Endodermal cell (in vitro differentiated cells): ENCODE measurements around the gene KLHDC9. TPM values are rescaled to one million over a fixed set of nuclear protein-coding genes. Genes with fewer than 3 reads are reported as not detected.

Experiments
- DNase-seq: peaks from one replicate; pipeline ENCODE4 v3.0.0-alpha.2; 2017
- H3K27ac ChIP-seq: 2 replicates; pipeline ENCODE4 v1.5.1; 2013; ENCODE audit warnings: mild to moderate bottlenecking, low read depth, low read length, moderate library complexity
- H3K27me3 ChIP-seq: 2 replicates; pipeline ENCODE4 v1.6.1; 2013; ENCODE audit warnings: mild to moderate bottlenecking, low read length, moderate library complexity; ENCODE audit not compliant: insufficient read depth, control insufficient read depth, poor library complexity, severe bottlenecking
- H3K36me3 ChIP-seq: 2 replicates; pipeline ENCODE4 v1.7.0; 2013; ENCODE audit warnings: mild to moderate bottlenecking, low read length, moderate library complexity; ENCODE audit not compliant: control insufficient read depth, insufficient read depth
- H3K4me1 ChIP-seq: one replicate; pipeline ENCODE4 v1.7.0; 2013; ENCODE audit warnings: low read length; ENCODE audit not compliant: control insufficient read depth, insufficient read depth
- H3K4me3 ChIP-seq: 2 replicates; pipeline ENCODE4 v1.5.1; 2013; ENCODE audit warnings: mild to moderate bottlenecking, low read length, moderate library complexity
- H3K9ac ChIP-seq: 2 replicates; pipeline ENCODE4 v1.6.1; 2013; ENCODE audit warnings: mild to moderate bottlenecking, low read length, moderate library complexity; ENCODE audit not compliant: poor library complexity, severe bottlenecking; ENCODE audit errors: extremely low read depth
- H3K9me3 ChIP-seq: 2 replicates; pipeline ENCODE4 v1.6.1; 2013; ENCODE audit warnings: mild to moderate bottlenecking, low read length, moderate library complexity; ENCODE audit not compliant: control insufficient read depth
- H3K27ac Mint-ChIP-seq: 2 replicates; pipeline ENCODE4 v1.8.0; 2020; ENCODE audit warnings: mixed read lengths
- H3K27me3 Mint-ChIP-seq: 2 replicates; pipeline ENCODE4 v1.8.0; 2021; ENCODE audit warnings: mild to moderate bottlenecking, mixed read lengths; ENCODE audit not compliant: insufficient read depth
- H3K36me3 Mint-ChIP-seq: 2 replicates; pipeline ENCODE4 v1.8.0; 2020; ENCODE audit warnings: low read depth, mixed read lengths
- H3K4me1 Mint-ChIP-seq: 2 replicates; pipeline ENCODE4 v1.8.0; 2020; ENCODE audit warnings: mixed read lengths
- H3K4me3 Mint-ChIP-seq: 2 replicates; pipeline ENCODE4 v1.8.0; 2020; ENCODE audit warnings: mild to moderate bottlenecking, moderate library complexity, mixed read lengths
- H3K9me3 Mint-ChIP-seq: 2 replicates; pipeline ENCODE4 v1.8.0; 2020; ENCODE audit warnings: mild to moderate bottlenecking, mixed read lengths
- WGBS, 2 experiments: methylation state at CpG; one replicate each; pipeline versions ENCODE4 v1.1.5 to v1.1.7; 2013; ENCODE audit warnings: missing lambda C conversion rate in 2 of 2, mixed read lengths in 1 of 2; ENCODE audit not compliant: insufficient coverage in 1 of 2, insufficient read length in 1 of 2; 5-methylcytosine and 5-hydroxymethylcytosine counted together
- total RNA-seq, 2 donors: library from RNA; stranded (reverse); fragmentation: NEBNext Ultra II Directional in 1 of 2; extraction: Animal tissue kit (Norgen Biotek cat#: 25700) in 1 of 2; gene quantifications; 2 replicates in 1 of 2; 3 replicates in 1 of 2; pipeline ENCODE4 v1.2.1, GENCODE V29; 2021
- TF ChIP-seq, protein P1 (sequence below): fragments of 200-600 bp; sonication (generic); conservative IDR thresholded peaks from 2 replicates; pipeline ENCODE4 v1.5.0; 2021; ENCODE audit warnings: antibody characterized with exemption, mild to moderate bottlenecking

KLHDC9 gene
- total RNA-seq, 2 donors from 2014 or later, result 14.6 to 25.4 TPM

DNA sequence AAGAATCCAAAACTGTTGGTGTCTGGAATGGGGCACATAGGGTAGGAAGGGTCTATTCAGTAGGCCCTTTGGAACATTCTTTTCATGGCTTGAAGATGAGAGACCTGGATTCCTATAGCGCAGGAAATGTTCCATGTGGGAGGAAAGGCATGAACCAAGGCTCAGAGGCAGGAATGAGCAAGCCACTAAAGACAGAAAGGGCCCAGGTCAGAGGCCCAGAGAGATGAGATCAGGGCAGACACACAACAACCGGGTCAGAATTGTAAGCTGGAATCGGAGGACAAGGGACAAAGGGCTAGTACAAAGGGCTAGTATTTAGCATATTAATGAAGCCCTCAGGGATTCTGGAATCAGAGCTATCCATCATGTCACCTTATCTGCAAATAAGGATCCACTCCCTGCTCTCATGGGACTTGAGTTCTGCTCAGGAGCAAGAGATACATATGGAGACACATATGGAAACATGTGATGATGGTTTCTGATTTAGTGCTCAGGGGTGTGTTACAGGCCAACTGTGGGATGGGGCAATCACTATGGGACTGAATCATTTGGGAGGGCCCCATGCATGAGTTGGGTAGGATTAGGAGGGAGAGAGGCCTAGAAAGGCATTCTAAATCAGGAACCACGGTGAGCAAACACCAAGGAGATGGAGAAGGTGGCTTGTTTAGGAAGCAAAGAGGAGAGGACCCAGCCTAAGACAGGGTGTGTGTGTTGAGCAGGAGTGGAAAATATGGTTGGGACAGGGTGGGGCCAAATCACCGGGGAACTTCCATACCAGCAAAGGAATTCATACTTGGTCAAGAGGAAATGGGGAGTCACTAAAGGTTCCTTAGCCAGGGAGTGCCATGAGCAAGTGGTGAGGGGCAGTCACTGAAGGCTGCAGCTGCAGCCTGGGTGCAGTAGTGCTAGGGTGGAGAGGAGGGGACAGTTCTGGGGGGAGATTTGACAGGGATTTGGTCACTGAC, 17.4 kb upstream of the KLHDC9 start:
- Histone ChIP-seq H3K27me3 (no peaks in the 10 kb centered on the region), H3K9ac (no peak overlapping the region), H3K27ac (peak overlapping the region; percentile 67), H3K4me3 (no peak overlapping the region), H3K9me3 (no peaks in the 10 kb centered on the region), H3K36me3 (no peaks in the 10 kb centered on the region), H3K4me1 (peaks cover 6% of the 10 kb centered on the region)
- Mint-ChIP-seq H3K36me3 (no peaks in the 10 kb centered on the region), H3K27me3 (peaks cover 3% of the 10 kb centered on the region), H3K27ac (no peak overlapping the region), H3K4me1 (peaks cover 23% of the 10 kb centered on the region), H3K9me3 (no peaks in the 10 kb centered on the region), H3K4me3 (no peak overlapping the region)
- DNase-seq, result no peak
- WGBS, 2 experiments, result 72 to 84% methylated on average over 5 of the region's 5 CpGs
- TF ChIP-seq, protein P1, sequence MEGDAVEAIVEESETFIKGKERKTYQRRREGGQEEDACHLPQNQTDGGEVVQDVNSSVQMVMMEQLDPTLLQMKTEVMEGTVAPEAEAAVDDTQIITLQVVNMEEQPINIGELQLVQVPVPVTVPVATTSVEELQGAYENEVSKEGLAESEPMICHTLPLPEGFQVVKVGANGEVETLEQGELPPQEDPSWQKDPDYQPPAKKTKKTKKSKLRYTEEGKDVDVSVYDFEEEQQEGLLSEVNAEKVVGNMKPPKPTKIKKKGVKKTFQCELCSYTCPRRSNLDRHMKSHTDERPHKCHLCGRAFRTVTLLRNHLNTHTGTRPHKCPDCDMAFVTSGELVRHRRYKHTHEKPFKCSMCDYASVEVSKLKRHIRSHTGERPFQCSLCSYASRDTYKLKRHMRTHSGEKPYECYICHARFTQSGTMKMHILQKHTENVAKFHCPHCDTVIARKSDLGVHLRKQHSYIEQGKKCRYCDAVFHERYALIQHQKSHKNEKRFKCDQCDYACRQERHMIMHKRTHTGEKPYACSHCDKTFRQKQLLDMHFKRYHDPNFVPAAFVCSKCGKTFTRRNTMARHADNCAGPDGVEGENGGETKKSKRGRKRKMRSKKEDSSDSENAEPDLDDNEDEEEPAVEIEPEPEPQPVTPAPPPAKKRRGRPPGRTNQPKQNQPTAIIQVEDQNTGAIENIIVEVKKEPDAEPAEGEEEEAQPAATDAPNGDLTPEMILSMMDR, result no peak

DNA sequence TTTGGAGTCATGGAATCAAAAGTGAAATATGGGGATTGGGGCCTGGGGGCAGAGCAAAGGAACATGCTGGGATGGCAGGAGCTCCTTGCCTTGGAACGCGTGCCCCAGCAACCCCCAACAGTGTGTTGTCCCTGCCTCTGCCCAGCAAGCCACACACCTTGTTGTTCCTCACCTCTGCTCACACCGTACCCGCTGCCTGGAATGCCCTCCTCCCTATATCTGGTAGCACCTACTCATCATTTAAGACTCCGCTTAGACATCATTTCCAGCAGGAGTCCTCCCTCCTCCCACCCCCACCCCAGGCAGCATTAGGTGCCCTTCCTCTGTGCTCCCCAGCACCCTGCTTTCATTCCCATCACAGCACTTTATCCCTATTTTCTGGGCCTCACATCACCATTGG, 16.6 kb upstream of the KLHDC9 start:
- TF ChIP-seq, protein P1, result no peak
- 53 to 77% methylated on average over 3 to 5 of the region's 5 CpGs for WGBS, 2 experiments

DNA sequence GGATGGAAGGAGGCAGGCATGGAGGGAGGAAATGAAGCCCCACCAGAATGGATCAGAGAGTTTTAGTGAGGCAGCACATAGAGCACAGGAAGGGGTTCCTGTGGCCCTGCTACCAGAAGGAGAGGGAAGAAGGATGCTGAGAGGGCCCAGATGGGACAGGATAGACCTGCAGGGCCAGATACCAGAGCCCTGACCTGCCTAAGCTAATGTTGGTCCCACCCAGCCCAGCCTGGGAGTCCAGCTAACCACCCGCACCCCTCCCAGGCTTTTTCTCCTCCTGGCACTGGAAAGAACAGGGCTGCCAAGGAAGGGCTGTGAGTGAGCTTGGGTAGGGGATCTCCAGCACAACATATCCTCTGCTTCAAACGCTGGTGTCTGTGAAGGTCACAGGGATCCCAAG, 15.7 kb upstream of the KLHDC9 start:
- Mint-ChIP-seq H3K4me3 (no peak overlapping the region), H3K36me3 (no peaks in the 10 kb centered on the region), H3K27me3 (peaks cover 6% of the 10 kb centered on the region), H3K4me1 (peaks cover 30% of the 10 kb centered on the region), H3K27ac (no peak overlapping the region), H3K9me3 (no peaks in the 10 kb centered on the region)
- 95 to 100% methylated on average over 1 to 2 of the region's 2 CpGs for WGBS, 2 experiments
- Histone ChIP-seq H3K4me3 (no peak overlapping the region), H3K27ac (no peak overlapping the region), H3K9me3 (no peaks in the 10 kb centered on the region), H3K9ac (no peak overlapping the region), H3K27me3 (no peaks in the 10 kb centered on the region), H3K36me3 (no peaks in the 10 kb centered on the region), H3K4me1 (peaks cover 6% of the 10 kb centered on the region)
- DNase-seq, result no peak
- TF ChIP-seq, protein P1, result no peak

More for the DNA sequence above, 16.6 kb upstream of the KLHDC9 start:
- no peaks in the 10 kb centered on the region for H3K36me3 Mint-ChIP-seq
- H3K9me3 Mint-ChIP-seq, result no peaks in the 10 kb centered on the region
- no peak overlapping the region for H3K4me3 Mint-ChIP-seq
- H3K4me3 ChIP-seq, result no peak overlapping the region
- peaks cover 6% of the 10 kb centered on the region for H3K4me1 ChIP-seq
- no peaks in the 10 kb centered on the region for H3K36me3 ChIP-seq
- H3K9me3 ChIP-seq, result no peaks in the 10 kb centered on the region
- peaks cover 30% of the 10 kb centered on the region for H3K4me1 Mint-ChIP-seq
- no peaks in the 10 kb centered on the region for H3K27me3 ChIP-seq
- no peak overlapping the region for H3K9ac ChIP-seq
- no peak overlapping the region for H3K27ac Mint-ChIP-seq
- no peak overlapping the region for H3K27ac ChIP-seq
- H3K27me3 Mint-ChIP-seq, result peaks cover 3% of the 10 kb centered on the region
- DNase-seq, result no peak
